Activated CD4-positive, alpha-beta T cell treated with anti-CD3 and anti-CD28 coated beads for 48 hours (primary cell): ENCODE data around the gene SCAMP5.

Source experiments
- DNase-seq: peaks from one replicate; pipeline ENCODE4 v3.0.0-alpha.2; 2020

Gene SCAMP5

GRCh38 chr15:75023181-75023871, 28.0 kb downstream of the SCAMP5 start, which contains the start of gene PPCDC:
Gene PPCDC (plus strand): TSS chr15:75023590. CDS start chr15:75028319, 4,729 bp downstream.
- DNase-seq, result peak; percentile 97

- DNase-seq, result peak; percentile 27
Measured at GRCh38 chr15:75023872-75024636, 28.7 kb downstream of the SCAMP5 start.

DNA sequence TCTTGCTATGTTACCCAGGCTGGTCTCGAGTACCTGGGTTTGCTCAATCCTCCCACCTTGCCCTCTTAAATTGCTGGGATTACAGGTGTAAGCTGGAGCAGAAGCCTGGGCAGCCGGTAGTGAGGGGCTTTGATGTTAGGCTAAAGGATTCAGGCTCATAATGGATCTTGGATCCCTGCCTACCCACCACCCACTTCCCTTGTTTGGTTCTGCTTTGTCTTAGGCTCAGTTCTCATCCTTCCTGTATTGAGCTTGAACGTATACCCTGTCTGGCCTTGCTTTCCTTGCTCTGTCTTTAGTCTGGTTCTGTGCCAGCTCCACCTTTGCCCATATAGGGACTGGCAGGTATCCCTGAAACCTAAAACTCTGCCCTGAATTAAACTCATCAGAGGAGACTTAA, 29.7 kb downstream of the SCAMP5 start:
- DNase-seq, result no peak

DNA sequence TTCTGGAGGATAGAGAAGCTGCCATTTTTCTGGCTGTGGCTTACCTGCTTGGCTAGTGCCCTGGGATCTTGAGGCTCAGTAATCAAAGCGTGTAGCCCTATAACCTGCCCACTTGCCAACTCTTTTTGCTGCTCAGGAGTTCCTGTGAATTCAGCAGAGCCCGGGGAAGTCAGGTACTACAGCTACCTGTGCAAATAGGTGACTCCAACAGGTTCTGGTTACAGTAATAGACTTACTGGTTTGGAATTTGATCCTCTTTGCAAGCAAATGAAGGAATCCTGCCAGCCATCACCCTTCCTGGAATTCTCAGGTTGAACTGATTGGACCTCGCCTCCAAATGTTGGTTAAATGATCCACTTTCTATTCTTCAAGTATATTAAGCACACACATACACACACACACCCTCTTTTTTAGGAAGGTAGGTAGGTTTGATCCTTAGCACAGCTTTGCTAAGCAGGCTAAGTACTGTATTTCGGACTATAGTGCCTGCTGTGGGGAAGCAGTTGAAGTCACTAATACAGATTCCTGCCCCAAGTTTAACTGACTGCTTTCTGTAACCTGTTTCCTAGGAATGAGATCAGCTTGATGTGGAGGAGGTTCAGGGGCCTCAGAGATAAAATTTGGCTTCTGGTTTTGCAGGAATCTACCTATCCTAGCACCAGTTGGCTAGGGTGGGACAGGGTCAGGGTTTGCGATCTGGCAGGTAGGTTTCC, 30.3 kb downstream of the SCAMP5 start:
- no peak for DNase-seq

DNA sequence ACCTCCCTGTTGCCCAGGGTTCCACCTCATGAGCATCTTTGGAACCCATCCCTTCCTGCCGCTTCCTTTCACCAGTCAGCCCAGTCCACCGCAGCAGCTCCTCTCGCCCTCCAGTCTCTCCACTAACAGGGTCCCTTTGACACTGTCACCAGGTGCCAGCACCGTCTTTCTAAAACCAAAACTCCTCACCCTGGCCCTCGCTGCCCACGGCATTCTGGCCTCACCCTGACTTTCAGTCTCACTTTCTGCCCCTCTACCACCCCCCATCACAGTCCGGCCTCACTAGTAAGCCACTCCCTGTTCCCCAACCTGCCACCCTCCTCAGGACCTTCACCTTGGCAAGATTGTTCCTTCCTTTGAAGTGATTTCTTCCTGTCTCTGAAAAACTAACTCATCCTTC, 32.2 kb downstream of the SCAMP5 start:
- DNase-seq, result no peak

- DNase-seq, result no peak
Measured at GRCh38 chr15:75028991-75029377, 33.6 kb downstream of the SCAMP5 start.

DNA sequence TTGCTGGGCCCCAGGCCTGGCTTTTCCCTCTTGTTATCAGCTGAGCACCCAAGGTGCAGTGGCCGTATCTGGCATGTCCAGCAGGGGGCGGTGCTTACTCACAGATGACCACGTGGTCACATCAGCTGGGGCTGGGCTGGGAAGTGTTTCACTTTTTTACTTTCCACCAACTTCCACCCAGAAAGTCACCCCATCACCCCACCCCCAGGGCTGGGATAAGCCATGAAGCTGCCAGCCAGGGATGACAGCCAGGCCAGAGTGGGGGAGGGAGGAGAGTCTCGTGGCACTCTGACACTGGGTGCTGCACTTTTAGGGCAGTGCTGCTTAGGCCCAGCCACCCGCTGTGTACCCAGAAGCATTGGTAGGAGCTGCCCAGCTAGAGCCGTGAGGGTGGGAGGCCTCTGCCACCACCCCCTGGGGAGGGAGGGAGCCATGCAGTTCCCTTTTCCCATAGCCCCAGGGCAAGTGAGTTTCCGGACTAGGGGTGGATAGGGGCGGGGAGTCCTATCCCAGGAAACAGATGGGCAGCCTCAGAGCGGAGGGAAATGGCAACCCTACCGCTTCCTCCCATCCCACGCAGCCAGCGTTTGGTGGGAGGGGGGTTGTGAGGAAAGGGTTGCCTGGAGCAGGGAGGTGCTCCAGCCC, 34.1 kb downstream of the SCAMP5 start:
- DNase-seq, result peak; percentile 93

DNA sequence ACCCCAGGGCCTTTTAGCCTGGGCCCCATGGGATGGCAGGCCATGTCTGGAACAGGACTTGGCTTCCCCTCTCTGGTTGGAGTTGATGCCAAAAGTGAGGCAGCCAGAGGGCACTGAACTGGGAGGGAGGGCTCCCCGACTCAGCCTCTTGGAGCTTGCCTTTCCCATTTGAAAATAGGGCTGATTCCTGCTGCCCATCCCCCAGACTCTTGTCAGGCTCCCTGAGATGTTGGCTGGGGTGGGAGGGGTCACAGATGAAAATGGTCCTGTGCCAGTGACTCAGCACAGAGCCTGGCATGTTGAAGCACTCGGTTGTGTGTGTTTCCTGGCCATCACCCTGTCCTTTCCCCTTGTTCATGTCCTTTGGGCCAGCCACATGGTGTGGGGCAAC, 34.7 kb downstream of the SCAMP5 start:
- no peak for DNase-seq

DNA sequence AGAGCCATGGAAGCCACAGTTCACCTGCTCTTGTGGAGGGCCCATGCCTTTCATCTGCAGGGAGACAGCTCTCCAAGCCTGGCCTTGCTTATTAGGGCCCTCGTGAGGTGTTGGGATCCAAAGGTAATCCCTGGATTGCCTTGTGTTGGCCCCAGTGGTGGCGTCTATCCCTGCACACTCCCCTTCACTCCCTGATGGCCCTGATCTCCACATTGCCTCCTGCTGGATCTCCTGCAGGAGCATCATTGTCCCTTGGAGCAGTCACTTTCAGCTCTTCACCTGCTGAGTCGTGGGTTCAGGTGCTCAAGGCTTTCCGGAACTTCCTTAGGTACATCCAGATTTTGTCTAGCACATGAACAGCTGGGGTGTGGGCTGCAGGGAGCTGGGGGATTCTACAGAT, 35.1 kb downstream of the SCAMP5 start:
- DNase-seq, result no peak

- no peak for DNase-seq
Measured at GRCh38 chr15:75031848-75032247, 36.5 kb downstream of the SCAMP5 start.

DNA sequence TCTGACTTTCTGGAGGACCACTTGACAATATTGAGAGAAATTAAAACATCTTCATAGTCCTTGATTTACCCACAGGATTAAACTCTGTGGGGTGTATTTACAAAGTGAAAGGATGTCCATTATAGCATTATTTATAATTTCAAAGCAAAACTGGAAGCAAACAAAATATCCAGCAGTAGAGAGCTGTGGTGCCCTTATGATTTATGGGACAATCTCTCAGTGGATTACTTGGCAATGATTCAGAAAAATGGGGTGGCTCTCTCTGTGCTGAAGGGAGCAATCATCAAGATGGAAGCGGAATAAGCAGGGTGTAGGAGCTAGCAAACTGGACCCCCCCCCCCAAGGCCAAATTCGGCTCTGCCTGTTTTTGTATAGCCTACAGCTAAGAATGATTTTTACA, 37.0 kb downstream of the SCAMP5 start:
- no peak for DNase-seq

- no peak for DNase-seq
Measured at GRCh38 chr15:75033809-75034208, 38.4 kb downstream of the SCAMP5 start.

- no peak for DNase-seq
Measured at GRCh38 chr15:75034615-75035014, 39.3 kb downstream of the SCAMP5 start.

- DNase-seq, result no peak
Measured at GRCh38 chr15:75036212-75036616, 40.9 kb downstream of the SCAMP5 start.

DNA sequence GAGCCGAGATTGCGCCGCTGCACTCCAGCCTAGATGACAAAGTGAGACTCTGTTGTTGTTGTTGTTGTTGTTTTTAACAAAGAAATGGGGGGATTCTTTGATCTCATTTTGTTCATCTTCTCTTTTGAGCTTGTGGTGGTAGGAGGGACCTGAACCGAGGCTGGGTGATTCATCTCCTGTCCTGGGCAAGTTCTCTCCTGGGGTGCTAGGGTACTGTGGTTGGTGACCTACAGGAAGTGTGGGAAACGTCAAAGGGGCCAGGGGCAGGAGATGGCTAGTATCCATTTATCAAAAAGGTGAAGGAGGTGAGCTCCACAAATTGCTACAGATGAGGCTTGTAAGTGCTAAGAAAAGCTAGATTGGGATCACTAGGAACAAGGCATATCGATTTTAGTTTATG, 42.3 kb downstream of the SCAMP5 start:
- no peak for DNase-seq

GRCh38 chr15:75038231-75038630, 42.9 kb downstream of the SCAMP5 start:
- DNase-seq, result no peak

DNA sequence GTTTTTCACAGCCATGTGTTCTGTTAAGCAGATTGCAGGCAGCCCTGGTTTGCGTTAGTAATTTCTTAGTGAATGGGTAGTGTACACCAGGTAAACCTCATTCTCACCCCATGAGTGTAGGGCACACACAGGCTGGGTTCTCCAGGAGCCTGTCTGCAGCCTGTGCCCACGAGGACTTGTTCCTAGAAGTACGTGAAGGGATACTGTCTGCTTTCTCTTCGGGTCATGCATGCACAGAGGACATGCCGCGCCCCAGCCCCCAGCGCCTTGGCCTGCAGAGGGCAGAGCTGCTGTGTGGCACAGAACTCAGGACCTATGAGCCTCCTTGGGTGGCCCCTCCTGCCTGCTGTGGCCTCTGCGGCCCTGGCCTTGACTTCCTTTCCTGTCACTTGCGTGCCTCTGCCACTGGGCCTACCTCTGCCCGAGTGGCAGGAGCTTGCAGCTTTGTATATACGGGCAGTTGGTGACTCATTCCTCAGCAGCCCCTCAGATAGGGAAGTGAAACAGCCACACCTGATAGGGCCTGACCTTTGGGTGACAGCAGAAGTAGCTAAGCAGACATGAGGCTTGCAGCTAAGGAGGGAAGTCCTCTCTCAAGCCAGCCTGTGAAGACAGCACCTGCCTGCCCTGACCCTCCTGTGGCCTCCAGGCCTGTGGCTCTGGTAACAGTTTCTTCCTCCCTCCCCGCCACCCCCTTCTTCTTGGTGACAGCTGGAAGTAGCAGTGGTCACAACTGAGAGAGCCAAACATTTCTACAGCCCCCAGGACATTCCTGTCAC, 47.6 kb downstream of the SCAMP5 start:
- peak; percentile 62 for DNase-seq

DNA sequence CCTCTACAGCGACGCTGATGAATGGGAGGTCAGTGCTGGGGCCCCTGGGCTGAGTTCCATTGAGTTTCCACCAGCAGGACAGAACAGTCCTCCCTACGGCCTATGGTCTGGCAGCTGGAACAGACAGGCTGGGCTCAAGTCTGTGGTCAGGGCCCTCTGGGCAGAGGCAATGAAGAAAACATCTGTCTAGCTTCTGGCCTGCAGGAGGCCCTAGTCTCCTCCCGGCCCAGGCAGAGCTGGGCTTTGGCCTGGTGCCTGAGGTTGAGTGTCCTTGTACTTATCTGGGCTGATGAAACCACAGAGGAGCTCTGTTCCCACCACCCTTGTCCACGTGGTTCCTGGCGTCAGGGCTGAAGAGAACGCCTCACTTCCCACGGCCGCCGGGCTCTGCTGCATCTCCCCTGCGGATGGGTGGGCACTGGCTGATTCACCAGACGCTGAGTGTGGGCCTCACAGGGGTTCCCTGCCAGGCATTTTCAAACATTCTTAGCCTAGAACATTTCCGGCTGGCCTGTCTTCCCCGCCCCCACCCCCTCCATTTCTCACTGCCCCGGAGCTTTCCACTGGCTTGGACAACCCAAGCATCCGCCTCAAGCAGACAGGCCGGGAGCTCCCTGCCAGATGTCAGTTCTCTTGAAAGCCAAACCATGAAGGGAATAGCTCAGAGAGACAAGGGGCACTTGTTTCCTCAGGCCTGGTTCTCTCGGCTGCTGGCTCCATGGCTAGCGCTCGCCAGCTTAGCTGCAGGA, 48.3 kb downstream of the SCAMP5 start:
- no peak for DNase-seq

- no peak for DNase-seq
Measured at GRCh38 chr15:75044258-75044878, 49.0 kb downstream of the SCAMP5 start.

GRCh38 chr15:75045332-75046015, 50.1 kb downstream of the SCAMP5 start:
- DNase-seq, result no peak

GRCh38 chr15:75048394-75048793, 53.0 kb downstream of the SCAMP5 start:
- no peak for DNase-seq
